M059J (cell line): ENCODE measurements around the gene RAB3IP. TPM values are rescaled to one million over a fixed set of nuclear protein-coding genes. Genes with fewer than 3 reads are reported as not detected.
A peak's percentile ranks its signal among the peaks of the same experiment; 100 is the strongest.
"Not testable (repeated sequence)": the region's sequence is repeated elsewhere in the genome, so short reads cannot be mapped to it uniquely, and the experiment has no call there.

Experiments
- DNase-seq: peaks from one replicate; pipeline ENCODE4 v3.0.0-alpha.2; 2012; ENCODE audit warnings: low read depth
- total RNA-seq: library from RNA; depleted of rRNA; stranded (reverse); fragments of >200 nt; shearing (Covaris generic); gene quantifications from 2 replicates; pipeline ENCODE4 v1.2.3, GENCODE V29; 2014

Gene RAB3IP
- total RNA-seq, 1 experiment from 2014 or later = 11.0 TPM

- DNase-seq = no peak
Observed at GRCh38 chr12:69756088-69756755, 17.6 kb downstream of the RAB3IP start.

GRCh38 chr12:69758105-69758504 lies 19.4 kb downstream of the RAB3IP start:
- DNase-seq = no peak

GRCh38 chr12:69759581-69759980 lies 20.9 kb downstream of the RAB3IP start:
- not testable (repeated sequence) for DNase-seq

GRCh38 chr12:69765515-69765914 lies 26.9 kb downstream of the RAB3IP start:
- DNase-seq = no peak

GRCh38 chr12:69766260-69766659 lies 27.6 kb downstream of the RAB3IP start:
- no peak for DNase-seq

- peak; percentile 11 for DNase-seq
Observed at GRCh38 chr12:69779928-69780327, 41.3 kb downstream of the RAB3IP start.

GRCh38 chr12:69783365-69783764 lies 44.7 kb downstream of the RAB3IP start:
- DNase-seq = no peak

GRCh38 chr12:69789351-69789750 lies 50.7 kb downstream of the RAB3IP start:
- DNase-seq = no peak

- no peak for DNase-seq
Observed at GRCh38 chr12:69792533-69792932, 53.9 kb downstream of the RAB3IP start.

- DNase-seq = not testable (repeated sequence)
Observed at GRCh38 chr12:69807101-69807897, 68.6 kb downstream of the RAB3IP start.

- no peak for DNase-seq
Observed at GRCh38 chr12:69810870-69811498, 72.3 kb downstream of the RAB3IP start.

- no peak for DNase-seq
Observed at GRCh38 chr12:69816082-69816481, 77.4 kb downstream of the RAB3IP start.

GRCh38 chr12:69821032-69821455 lies 82.4 kb downstream of the RAB3IP start:
- no peak for DNase-seq

GRCh38 chr12:69821456-69822159 lies 82.9 kb downstream of the RAB3IP start:
- DNase-seq = peak; percentile 88

GRCh38 chr12:69822201-69822860 lies 83.7 kb downstream of the RAB3IP start:
- no peak for DNase-seq

- no peak for DNase-seq
Observed at GRCh38 chr12:69824028-69824427, 85.4 kb downstream of the RAB3IP start.

GRCh38 chr12:69824966-69825560 lies 86.4 kb downstream of the RAB3IP start, which contains the start of gene MYRFL:
Gene MYRFL (plus strand): TSS chr12:69825227. CDS start chr12:69825518, 291 bp downstream.
- no peak for DNase-seq

- no peak for DNase-seq
Observed at GRCh38 chr12:69828897-69829296, 90.2 kb downstream of the RAB3IP start.

- no peak for DNase-seq
Observed at GRCh38 chr12:69833696-69834095, 95.0 kb downstream of the RAB3IP start.

- DNase-seq = no peak
Observed at GRCh38 chr12:69834147-69834546, 95.5 kb downstream of the RAB3IP start.

GRCh38 chr12:69834576-69834975 lies 95.9 kb downstream of the RAB3IP start:
- DNase-seq = no peak
